Glomerular visceral epithelial cell (primary cell): ENCODE results near the gene LRRTM4.
A peak's percentile ranks its signal among the peaks of the same experiment; 100 is the strongest.
"Not testable (repeated sequence)": the region's sequence is repeated elsewhere in the genome, so short reads cannot be mapped to it uniquely, and the experiment has no call there.

ENCODE experiments used
- DNase-seq: peaks from one replicate; pipeline ENCODE4 v3.0.0-alpha.2; 2016; ENCODE audit errors: extremely low spot score

LRRTM4 gene

DNA sequence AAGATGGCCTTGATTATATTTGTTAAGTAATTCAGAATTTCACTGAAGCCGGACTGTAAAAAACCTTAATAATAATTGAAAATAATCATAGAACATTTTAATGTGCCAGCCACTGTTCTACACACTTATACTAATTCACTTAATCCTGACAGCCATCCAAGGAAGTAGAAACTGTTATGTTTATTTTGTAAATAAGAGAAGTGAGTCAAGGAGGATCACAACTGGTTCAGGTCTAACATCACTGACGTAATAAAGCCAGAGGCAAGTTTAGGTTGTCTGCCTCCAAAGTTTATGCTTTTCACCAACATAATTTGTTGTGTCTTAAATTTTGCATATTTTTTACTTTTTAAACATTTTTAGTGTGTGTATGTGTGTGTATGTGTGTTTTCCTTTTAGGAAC lies 436.1 kb downstream of the LRRTM4 start:
- no peak for DNase-seq

DNA sequence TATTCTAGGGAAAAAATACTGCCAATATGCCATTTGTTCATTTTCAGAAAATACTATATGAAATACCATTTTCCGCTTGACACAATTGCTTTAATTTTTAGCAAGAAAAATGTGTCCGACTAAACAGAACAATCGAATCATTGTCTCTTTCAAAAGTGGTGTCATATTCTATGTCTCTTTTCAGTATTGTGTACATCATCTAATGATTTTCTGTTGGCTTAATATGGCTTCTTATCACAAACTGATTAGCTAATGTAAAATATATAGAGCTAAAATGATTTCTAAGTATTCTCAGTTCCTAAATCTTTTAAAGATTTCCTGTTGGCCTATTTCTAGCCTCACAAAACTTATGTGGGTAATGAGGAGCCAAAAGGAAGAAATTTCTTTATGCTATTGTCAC lies 436.6 kb downstream of the LRRTM4 start:
- DNase-seq = no peak

DNA sequence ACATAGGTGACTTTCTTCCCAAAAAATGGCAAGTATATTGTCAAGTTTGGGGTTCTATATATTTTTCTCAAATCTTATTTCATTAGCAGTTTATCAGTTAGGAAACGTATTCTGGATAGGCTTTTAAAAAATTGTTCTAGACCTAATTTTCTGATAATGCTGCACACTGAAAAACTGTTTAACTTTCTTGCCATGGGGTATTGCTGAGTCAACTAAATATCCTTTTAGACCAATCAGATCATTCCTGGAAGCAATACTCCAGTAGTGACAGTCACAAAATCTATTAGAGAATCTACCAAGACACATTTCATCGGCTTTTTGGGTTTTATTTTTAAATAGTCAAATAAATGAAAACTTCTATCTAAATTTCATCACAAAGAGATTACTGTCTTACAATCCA lies 440.6 kb downstream of the LRRTM4 start:
- no peak for DNase-seq

DNA sequence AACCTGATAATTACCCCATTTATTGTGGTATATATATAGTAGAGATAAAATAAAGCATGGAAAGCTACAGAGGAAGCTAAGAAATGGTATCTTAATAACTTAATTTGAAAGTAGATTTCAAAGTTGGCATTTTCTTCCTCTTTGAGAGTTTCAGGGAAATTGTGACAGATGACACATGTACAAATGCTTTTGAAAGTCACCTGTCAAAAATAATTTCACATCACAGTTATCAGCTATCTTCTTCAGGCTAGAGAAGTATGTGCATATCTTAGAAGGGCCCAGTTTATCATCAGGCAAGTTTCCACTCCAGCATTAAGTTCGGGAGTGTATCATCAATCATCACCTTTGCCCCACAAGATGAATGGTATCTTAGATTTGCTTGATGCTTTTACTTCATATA lies 457.9 kb downstream of the LRRTM4 start:
- DNase-seq = no peak

DNA sequence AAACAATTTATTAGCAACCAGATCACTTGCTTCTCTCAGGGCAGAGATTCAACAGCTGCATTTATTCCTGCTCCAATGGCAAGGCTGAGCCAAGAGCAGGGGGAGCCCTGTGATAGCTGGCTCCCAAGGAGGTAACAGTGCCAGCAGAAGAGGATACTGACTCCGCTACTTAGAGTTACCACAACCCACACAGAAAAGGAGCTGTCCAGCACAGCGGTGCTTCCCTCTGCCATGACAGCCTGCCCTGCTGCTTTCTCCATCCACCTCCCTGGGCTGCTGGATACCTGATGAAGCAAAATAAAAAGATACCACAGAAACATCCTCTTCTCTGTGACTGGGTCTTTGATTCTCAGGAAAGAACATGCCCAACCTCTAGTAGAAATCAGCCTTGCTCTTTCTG lies 467.2 kb downstream of the LRRTM4 start:
- DNase-seq = peak; percentile 0

DNA sequence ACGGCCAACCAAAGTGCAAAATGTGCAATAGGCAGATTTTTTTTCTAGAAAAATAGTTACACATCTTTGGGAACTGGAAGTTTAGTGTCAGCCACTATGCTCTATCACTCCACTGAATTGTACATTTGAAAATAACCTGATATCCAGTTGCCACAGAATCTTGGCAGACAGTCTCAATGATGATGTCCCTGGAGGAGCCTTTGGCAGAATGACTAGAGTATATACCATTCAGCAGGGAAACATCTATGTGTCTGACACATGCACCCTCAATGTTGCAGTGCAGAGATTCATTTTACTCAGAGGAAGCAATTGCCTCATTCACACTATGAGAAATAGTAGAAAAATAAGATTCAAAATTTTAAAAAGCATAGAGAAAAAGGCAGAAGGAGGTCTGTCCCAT lies 475.8 kb downstream of the LRRTM4 start:
- DNase-seq = no peak

DNA sequence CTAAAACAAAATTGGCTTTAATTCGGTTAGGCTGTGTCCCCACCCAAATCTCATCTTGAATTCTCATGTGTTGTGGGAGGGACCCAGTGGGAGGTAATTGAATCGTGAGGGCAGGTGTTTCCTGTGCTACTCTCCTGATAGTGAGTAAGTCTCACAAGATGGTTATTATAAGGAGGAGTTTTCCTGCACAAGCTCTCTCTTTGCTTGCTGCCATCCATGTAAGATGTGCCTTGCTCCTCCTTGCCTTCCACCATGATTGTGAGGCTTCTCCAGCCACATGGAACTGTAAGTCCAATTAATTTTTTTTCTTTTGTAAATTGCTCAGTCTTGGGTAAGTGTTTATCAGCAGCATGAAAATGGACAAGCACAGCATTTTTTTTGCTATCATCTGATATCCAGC lies 476.7 kb downstream of the LRRTM4 start:
- DNase-seq = not testable (repeated sequence)

DNA sequence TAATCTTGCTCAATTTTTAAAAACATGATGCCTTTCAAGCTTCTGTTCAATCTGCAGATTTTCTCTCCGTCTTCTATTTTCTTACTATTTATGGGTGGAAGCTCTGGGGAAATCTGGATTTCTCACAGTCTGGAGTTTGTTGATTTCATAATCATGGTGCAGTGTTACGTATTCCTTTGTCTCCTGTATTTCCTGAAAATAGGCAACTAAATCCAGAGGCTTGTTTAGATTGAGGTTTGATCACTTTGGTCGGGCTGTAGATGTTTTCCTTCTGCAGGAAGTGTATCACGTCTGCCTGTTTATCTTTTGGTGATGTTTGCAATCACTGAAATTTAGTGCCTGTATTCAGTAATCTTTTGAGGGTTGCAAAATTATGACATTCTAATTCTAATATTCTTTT lies 487.7 kb downstream of the LRRTM4 start:
- DNase-seq = no peak

DNA sequence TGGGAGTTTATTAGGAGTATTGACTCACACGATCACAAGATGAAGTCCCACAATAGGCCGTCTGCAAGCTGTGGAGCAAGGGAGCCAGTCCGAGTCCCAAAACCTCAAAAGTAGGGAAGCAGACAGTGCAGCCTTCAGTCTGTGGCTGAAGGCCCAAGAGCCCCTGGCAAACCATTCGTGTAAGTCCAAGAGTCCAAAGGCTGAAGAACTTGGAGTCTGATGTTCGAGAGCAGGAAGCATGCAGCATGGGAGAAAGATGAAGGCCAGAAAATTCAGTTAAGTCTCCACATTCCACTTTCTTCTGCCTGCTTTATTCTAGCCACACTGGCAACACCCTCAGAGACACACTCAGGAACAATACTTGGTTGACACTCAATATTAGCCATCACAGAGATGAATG lies 492.9 kb downstream of the LRRTM4 start:
- DNase-seq = not testable (repeated sequence)

DNA sequence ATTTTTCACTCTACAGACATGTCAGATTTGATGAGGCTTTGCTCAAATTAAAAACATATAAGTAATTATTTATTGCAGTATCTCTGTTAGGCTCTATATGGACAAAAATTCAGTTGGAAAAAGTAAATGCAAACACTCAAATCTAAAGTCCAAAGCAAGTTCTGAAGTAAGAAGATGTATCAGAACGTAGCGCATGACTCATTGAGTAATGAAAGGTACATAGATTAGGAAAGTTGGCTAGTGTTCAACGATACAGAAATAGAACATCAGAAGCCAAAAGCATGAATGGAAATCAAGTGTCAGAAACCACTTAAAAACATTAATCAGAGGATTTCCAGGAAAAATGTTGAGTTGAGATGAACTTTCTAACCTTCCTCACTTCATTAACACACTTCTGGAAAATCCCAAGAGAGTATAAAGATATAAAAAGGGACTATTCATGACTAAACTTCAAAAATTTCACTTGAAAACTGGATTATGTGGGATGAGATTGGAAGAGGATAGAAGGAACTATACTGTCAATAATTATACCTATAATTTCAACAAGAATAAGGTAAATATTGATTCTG lies 494.1 kb downstream of the LRRTM4 start:
- DNase-seq = no peak

DNA sequence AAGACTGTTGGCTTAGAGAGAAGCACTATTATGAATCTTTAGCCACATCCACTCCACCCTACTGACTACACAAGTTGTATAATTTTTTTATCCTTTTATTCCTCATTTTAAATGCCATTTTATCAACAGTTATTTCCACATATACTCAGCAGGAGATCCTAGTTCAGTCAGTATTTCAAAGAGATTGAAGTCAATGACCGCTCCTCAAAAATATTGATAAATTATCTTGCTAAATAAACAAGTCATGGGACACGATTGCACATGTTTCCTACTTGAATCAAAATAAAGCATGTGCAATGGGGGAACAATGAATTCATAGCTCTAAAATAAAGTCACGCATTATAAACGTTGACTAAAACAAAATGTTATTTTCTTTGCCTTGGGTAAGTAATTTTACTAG lies 496.5 kb downstream of the LRRTM4 start:
- no peak for DNase-seq

DNA sequence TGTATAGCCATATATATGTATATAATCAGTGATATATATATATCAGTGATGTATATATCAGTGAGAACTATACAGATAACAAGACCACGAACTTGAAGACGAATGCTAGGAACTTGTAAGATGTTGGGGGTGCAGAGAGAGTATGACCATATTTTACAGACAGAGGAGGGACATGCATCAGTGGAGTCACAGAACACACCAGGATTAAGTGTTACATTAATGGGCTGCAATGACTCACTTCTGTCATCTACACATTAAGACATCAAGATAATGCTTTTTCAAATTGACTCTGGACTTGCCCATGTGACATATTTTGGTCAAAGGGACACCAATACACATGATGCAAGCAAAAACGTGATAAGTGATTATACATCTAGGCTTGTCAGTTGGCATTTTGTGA lies 501.0 kb downstream of the LRRTM4 start:
- no peak for DNase-seq

DNA sequence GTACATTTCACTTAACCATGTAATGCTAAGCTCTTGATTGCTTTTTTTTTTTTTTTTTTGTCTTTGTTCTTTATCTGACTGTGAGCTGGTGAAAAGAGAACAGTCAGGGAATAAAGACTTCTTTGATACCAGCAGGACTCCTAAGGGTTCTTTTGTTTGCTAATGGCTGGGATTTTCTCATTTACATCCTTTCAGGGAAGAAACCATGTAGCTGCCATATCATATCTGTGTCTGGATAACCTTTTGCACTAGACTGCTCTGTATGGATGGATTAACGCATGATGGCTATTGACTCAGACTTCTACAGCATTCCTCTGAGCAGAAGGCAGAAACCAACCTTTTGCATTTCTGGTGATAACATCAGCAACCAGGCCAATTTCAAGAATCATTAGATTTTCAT lies 504.0 kb downstream of the LRRTM4 start:
- no peak for DNase-seq

DNA sequence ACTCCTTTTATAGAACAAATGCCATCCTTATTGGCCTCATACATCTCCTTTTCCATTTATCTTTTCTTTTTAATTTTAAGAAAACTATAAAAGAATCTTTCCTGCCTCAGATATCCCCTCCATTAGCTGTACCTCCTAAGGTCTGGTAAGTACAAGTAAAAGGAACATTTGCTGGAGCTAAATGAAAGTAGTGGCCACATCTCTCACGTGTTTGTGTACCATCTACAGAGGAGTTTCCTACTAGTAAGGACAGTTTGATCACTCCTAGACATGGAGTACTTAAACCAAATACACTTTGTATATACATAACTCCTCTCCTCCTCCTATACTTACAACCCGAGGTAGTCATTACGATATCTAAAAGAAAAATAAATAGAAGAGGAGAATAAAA lies 504.8 kb downstream of the LRRTM4 start:
- DNase-seq = no peak

DNA sequence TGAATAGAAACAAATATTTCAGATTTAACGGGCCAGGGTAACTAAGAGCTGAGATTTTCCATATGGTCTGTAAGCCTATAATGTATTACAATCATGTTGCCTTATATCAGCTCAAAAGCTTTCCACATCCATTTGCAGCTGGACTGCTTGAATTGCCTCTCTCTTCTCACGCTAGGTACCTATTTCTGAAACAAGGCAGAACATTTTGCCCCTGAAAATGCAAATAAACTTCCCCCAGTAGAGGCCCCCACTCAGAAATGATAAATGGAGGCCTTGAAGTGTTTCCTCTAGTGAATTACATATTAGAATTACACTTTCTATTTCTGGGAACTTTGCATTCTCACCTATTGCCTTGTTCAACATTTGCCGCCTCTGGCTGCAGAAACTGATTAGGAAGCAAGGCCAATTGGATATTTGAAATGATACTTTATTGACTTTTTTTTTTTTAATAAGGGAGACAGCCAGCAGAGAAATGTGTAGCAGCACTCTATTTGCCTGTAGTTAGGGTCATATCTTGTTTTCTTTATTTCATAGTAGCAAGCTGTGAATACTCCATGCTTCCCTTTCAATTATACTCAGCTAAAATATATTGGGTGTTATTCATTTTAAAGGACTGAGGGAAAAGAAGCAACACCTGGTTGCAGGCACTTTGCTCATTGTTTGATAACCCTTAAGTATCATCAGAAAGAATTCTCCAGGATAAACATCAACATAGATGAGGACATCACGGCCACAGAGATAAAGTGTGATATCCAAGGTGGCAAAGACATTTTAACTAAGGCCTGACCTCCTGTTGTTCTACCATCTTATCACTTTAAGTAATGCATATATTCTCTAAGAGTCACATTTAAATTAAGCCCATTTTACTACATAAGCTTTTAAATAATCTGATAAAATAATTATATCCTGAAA lies 505.5 kb downstream of the LRRTM4 start:
- no peak for DNase-seq

DNA sequence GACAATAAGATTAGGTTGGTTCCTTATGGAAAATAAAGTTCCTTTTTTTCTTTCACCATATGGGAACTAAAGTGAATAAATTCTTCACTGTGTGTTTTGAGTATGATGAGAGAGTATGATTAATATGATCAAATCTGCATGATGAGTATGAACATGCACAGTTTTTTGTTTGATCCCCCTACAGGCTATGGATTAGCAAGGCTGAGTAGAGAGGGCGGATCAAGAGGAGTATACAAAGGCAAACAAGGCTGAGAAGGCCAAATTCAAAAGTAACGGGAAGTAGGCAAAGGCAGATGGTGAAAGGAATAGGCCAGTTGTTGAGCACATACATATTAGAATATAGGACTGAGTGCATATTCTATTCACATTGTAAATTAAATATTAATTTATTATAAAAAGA lies 508.2 kb downstream of the LRRTM4 start:
- DNase-seq = no peak

DNA sequence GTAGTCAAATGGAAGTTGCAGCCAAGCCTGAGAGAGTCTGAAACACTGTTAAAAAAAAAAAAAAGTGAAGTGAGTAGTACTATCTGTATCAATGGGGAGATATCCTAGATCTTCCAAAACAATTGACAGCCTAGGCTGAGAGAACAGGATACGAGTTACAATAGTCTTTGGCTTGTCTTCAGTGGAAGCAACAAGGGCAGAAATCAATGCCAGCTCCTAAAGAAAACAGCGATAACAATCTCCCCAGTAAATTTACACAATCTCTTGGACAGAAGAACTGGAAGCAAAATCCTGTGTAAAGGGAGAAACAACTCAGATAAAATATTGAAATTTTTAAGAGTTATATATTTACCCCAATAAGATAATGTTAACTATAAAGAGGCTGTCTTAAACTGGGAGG lies 508.7 kb downstream of the LRRTM4 start:
- DNase-seq = no peak

DNA sequence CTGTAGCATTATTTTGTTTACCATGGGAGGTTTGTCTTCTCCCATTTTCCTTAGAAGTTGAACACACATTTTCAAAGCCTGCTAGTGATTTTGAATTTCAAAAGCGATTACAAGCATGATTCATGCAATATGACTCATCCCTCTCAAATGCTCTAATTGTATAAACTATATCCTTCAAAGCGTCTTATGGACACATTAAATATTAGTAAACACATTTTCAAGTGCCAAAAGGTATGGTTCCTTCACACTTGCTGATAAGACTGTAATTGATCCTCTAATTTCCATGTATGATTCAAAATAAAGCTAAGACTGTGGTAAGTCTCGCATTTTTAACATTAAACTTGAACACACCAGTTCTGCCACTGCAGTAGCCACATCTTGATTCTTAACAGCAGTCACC lies 512.9 kb downstream of the LRRTM4 start:
- no peak for DNase-seq

DNA sequence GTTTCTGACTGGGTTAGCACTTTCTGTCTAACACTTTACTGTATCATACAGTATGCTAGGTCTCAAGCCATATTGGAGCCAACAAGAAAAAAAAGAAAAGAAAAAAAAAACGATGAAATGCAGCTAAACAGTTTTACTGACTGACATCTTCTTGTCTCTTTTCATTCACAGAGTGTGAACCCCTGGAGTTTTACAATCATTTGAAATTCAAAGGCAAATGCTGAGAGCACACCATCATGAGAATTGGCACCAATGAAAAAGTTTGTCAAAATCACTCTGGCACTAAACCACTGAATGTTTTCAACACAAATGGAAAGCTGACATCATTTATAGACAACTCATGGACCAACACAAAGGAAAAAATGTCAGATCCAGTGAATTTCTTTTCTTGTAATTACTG lies 513.3 kb downstream of the LRRTM4 start:
- no peak for DNase-seq

DNA sequence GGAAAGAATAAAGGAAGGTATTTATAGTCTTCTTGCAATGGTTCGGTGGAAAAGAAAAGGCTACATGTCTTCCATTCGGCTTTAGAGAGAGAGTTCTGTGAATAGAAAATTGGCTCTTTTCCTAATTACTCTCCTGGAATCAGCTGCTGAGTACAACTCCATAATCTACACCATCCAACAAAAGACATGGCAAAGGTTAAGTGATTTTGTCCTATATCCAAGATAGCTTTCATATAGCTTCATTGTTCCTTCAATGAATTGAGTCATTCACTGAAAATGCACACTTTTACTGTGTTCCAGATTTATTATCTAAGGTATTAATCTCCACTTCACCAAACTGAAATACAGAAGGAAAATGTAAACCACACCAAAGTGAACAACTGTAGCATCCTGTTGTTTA lies 514.5 kb downstream of the LRRTM4 start:
- no peak for DNase-seq

DNA sequence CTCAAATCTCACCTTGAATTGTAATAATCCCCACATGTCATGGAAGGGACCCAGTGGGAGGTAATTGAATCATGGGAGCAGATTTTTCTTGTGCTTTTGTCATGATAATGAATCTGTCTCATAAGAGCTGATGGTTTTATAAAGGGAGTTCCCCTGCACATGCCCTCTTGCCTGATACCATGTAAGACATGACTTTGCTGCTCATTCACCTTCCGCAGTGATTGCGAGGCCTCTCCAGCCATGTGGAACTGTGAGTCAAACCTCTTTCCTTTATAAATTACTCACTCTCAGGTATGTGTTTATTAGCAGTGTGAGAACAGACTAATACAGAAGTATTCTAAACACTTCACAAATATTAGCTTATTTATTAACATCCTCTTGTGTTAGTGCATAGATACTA lies 516.7 kb downstream of the LRRTM4 start:
- DNase-seq = peak; percentile 57

DNA sequence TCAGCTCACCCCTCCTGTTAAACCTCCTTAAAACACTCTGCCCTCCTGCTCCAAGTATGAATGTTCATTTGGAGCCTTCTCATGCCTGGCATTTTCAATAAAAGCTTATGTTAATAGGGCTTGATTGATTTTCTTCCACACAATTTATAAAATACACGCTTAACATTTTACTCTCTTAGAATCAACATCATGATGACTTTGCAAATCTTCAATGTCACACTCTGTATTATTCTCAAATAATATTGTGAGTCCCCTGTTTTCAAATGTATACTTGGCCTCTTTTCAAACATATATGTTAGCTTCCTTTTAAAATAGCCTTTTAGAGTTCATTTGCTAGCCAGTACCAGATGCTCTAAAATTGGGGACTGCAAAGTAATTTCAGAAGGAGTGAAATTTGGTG lies 520.3 kb downstream of the LRRTM4 start:
- DNase-seq = no peak

DNA sequence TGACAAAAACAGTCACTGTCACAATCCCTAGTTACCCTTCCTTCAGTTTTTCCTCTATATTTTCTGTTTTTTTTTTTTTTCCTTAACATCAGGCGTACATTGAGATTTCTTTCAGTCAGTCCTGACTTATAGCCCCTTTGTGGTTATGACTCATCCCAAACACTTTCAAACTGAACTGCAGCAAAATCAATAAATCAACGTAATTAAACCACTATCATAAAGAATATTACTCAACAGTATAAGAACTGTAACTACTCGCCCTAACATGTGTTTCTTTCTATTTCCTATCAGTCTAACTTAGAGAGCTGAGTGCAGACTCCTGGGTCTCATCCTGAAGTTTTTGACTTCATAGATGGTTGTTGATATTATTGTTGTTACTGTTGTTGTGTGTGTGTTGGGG lies 523.5 kb downstream of the LRRTM4 start:
- DNase-seq = no peak

DNA sequence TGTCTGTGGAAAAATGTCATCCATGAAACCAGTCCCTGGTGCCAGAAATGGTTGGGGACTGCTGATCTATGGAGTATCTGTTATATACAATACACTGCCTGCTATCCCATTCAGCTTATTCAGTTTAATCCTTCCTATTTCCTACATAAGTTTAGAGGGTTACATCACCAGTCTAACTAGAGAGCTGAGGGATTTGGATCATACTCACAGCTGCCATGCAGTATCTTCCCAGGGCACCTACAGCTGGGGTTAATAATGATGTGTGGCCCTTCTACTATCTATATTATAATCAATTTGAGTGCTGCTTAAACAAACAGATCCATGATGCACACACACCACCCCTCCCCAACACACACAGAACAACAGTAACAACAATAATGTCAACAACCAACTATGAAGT lies 524.0 kb downstream of the LRRTM4 start:
- DNase-seq = no peak
